HTR-8/SVneo (cell line): ENCODE measurements around the gene PXMP2.

Source experiments
- DNase-seq: peaks from one replicate; pipeline ENCODE4 v3.0.0; 2011; ENCODE audit warnings: low spot score, mixed read lengths; ENCODE audit not compliant: insufficient read length
- FAIRE-seq: peaks from 2 replicates; lab custom pipeline; 2011; peaks lifted over from hg19 to GRCh38; lab: Jason Lieb, UNC

Gene PXMP2

GRCh38 chr12:132659146-132659545 lies 28.2 kb upstream of the PXMP2 start:
- no peak for FAIRE-seq
- no peak for DNase-seq

- DNase-seq (no peak), FAIRE-seq (no peak)
These were observed 27.3 kb upstream of the PXMP2 start for GRCh38 chr12:132660052-132660451.

- DNase-seq (no peak), FAIRE-seq (no peak)
These were observed 26.4 kb upstream of the PXMP2 start for GRCh38 chr12:132660996-132661395.

- DNase-seq (no peak), FAIRE-seq (no peak)
These were observed 25.4 kb upstream of the PXMP2 start for GRCh38 chr12:132661972-132662371.

GRCh38 chr12:132662901-132663755 lies 24.3 kb upstream of the PXMP2 start:
- no peak for DNase-seq
- FAIRE-seq = no peak

GRCh38 chr12:132664206-132665148 lies 22.9 kb upstream of the PXMP2 start:
- DNase-seq (no peak), FAIRE-seq (no peak)

- FAIRE-seq = no peak
- DNase-seq = no peak
These were observed 22.3 kb upstream of the PXMP2 start for GRCh38 chr12:132665149-132665491.

- DNase-seq (no peak), FAIRE-seq (no peak)
These were observed 21.6 kb upstream of the PXMP2 start for GRCh38 chr12:132665794-132666193.

GRCh38 chr12:132668191-132669088 lies 18.9 kb upstream of the PXMP2 start:
- FAIRE-seq (no peak), DNase-seq (no peak)

- FAIRE-seq = no peak
- DNase-seq = no peak
These were observed 18.1 kb upstream of the PXMP2 start for GRCh38 chr12:132669166-132669879.

- DNase-seq (no peak), FAIRE-seq (no peak)
These were observed 15.3 kb upstream of the PXMP2 start for GRCh38 chr12:132672116-132672515.

GRCh38 chr12:132672678-132673077 lies 14.7 kb upstream of the PXMP2 start:
- no peak for DNase-seq
- FAIRE-seq = no peak

- FAIRE-seq = no peak
These were observed 13.9 kb upstream of the PXMP2 start for GRCh38 chr12:132673288-132674179.

GRCh38 chr12:132674561-132674960 lies 12.8 kb upstream of the PXMP2 start:
- DNase-seq (no peak), FAIRE-seq (no peak)

More at GRCh38 chr12:132673288-132674179, 13.9 kb upstream of the PXMP2 start:
- DNase-seq = no peak

- FAIRE-seq (no peak), DNase-seq (no peak)
These were observed 11.5 kb upstream of the PXMP2 start for GRCh38 chr12:132675757-132676432.

GRCh38 chr12:132677492-132677891 lies 9.9 kb upstream of the PXMP2 start:
- no peak for DNase-seq
- FAIRE-seq = no peak

- DNase-seq (no peak), FAIRE-seq (no peak)
These were observed 2.0 kb upstream of the PXMP2 start for GRCh38 chr12:132685400-132685799.

GRCh38 chr12:132686825-132687210 lies 569 bp upstream of the PXMP2 start:
- FAIRE-seq = no peak
- DNase-seq = no peak
